HG03442 (cell line): ENCODE data around the gene CDH8.
"Not testable (repeated sequence)": the region's sequence is repeated elsewhere in the genome, so short reads cannot be mapped to it uniquely, and the experiment has no call there.

Source experiments
- ATAC-seq: cut with Tn5 transposase; IDR thresholded peaks from one replicate; pipeline ENCODE4 v1.9.1; 2021; ENCODE audit warnings: mild to moderate bottlenecking, moderate library complexity; ENCODE audit not compliant: unreplicated experiment

The CDH8 gene

GRCh38 chr16:61797961-61798507 lies 238.2 kb downstream of the CDH8 start:
- ATAC-seq, result no peak

GRCh38 chr16:61797296-61797795 lies 238.9 kb downstream of the CDH8 start:
- ATAC-seq, result no peak

GRCh38 chr16:61792194-61792909 lies 243.9 kb downstream of the CDH8 start:
- no peak for ATAC-seq

GRCh38 chr16:61791464-61791863 lies 244.8 kb downstream of the CDH8 start:
- ATAC-seq, result no peak

- ATAC-seq, result not testable (repeated sequence)
Observed at GRCh38 chr16:61781855-61782254, 254.4 kb downstream of the CDH8 start.

GRCh38 chr16:61780161-61780560 lies 256.1 kb downstream of the CDH8 start:
- no peak for ATAC-seq

GRCh38 chr16:61770301-61770700 lies 265.9 kb downstream of the CDH8 start:
- no peak for ATAC-seq

GRCh38 chr16:61763991-61764390 lies 272.2 kb downstream of the CDH8 start:
- no peak for ATAC-seq

- ATAC-seq, result no peak
Observed at GRCh38 chr16:61763013-61763412, 273.2 kb downstream of the CDH8 start.

- ATAC-seq, result no peak
Observed at GRCh38 chr16:61730997-61731396, 305.2 kb downstream of the CDH8 start.

- no peak for ATAC-seq
Observed at GRCh38 chr16:61726701-61727100, 309.5 kb downstream of the CDH8 start.

GRCh38 chr16:61726125-61726524 lies 310.1 kb downstream of the CDH8 start:
- ATAC-seq, result no peak

- no peak for ATAC-seq
Observed at GRCh38 chr16:61721544-61721943, 314.7 kb downstream of the CDH8 start.

GRCh38 chr16:61715393-61715792 lies 320.8 kb downstream of the CDH8 start:
- ATAC-seq, result no peak

GRCh38 chr16:61713787-61714186 lies 322.5 kb downstream of the CDH8 start:
- no peak for ATAC-seq

- not testable (repeated sequence) for ATAC-seq
Observed at GRCh38 chr16:61699640-61700039, 336.6 kb downstream of the CDH8 start.

- ATAC-seq, result no peak
Observed at GRCh38 chr16:61684541-61684940, 351.7 kb downstream of the CDH8 start.

- ATAC-seq, result no peak
Observed at GRCh38 chr16:61681673-61682072, 354.6 kb downstream of the CDH8 start.

GRCh38 chr16:61681124-61681523 lies 355.1 kb downstream of the CDH8 start:
- no peak for ATAC-seq

GRCh38 chr16:61678182-61678581 lies 358.1 kb downstream of the CDH8 start:
- ATAC-seq, result no peak

- no peak for ATAC-seq
Observed at GRCh38 chr16:61677776-61678175, 358.5 kb downstream of the CDH8 start.

- ATAC-seq, result no peak
Observed at GRCh38 chr16:61676740-61677139, 359.5 kb downstream of the CDH8 start.

- ATAC-seq, result no peak
Observed at GRCh38 chr16:61671161-61671560, 365.1 kb downstream of the CDH8 start.
